ENCODE data around the gene RAB11FIP4. TPM values are rescaled to one million over a fixed set of nuclear protein-coding genes. Genes with fewer than 3 reads are reported as not detected.
A peak's percentile ranks its signal among the peaks of the same experiment; 100 is the strongest.

RAB11FIP4 gene
- total and polyA plus RNA-seq, 8 donors = 4.7 to 121 (median 11.7) TPM

GRCh38 chr17:31570231-31570630, 178.8 kb downstream of the RAB11FIP4 start:
- Histone ChIP-seq H3K4me3 (no peak overlapping the region), H3K27ac (peak overlapping the region; percentile 31 to 83 (median 79)), H3K4me1 (peaks cover 56 to 93% (median 73%) of the 10 kb centered on the region in 4 donors), H3K36me3 (no peaks in the 10 kb centered on the region), H3K27me3 (no peaks in the 10 kb centered on the region), H3K9me3 (no peaks in the 10 kb centered on the region)
- intact Hi-C loops (cut with DNase I; ENCODE audit: low total_unique reads) = no loop called here
- no peak for DNase-seq
- 82 to 92% (median 84%) methylated on average over 4 to 6 of the region's 6 CpGs for WGBS, 5 donors
- TF ChIP-seq POLR2AphosphoS5 (IDR thresholded peaks at IDR 0.05) (no peak), POLR2A (IDR thresholded peaks at IDR 0.05) (no peak), EP300 (IDR thresholded peaks at IDR 0.05) (no peak)

GRCh38 chr17:31570951-31571892, 179.7 kb downstream of the RAB11FIP4 start:
- Histone ChIP-seq H3K36me3 (no peaks in the 10 kb centered on the region), H3K4me3 (no peak overlapping the region), H3K27ac (peak overlapping the region; percentile 49 to 83 (median 79)), H3K4me1 (peaks cover 47 to 83% (median 64%) of the 10 kb centered on the region in 4 donors), H3K9me3 (no peaks in the 10 kb centered on the region), H3K27me3 (no peaks in the 10 kb centered on the region)
- intact Hi-C loops (cut with DNase I; ENCODE audit: low total_unique reads) = no loop called here
- DNase-seq = peak; percentile 74 to 76
- TF ChIP-seq EP300 (IDR thresholded peaks at IDR 0.05) (no peak), CTCF (IDR thresholded peaks at IDR 0.05) (no peak), POLR2AphosphoS5 (IDR thresholded peaks at IDR 0.05) (peak; percentile 20 to 37 (median 28)), POLR2A (IDR thresholded peaks at IDR 0.05) (no peak)
- 28 to 45% (median 39%) methylated on average over 12 to 14 of the region's 14 CpGs for WGBS, 5 donors

DNA sequence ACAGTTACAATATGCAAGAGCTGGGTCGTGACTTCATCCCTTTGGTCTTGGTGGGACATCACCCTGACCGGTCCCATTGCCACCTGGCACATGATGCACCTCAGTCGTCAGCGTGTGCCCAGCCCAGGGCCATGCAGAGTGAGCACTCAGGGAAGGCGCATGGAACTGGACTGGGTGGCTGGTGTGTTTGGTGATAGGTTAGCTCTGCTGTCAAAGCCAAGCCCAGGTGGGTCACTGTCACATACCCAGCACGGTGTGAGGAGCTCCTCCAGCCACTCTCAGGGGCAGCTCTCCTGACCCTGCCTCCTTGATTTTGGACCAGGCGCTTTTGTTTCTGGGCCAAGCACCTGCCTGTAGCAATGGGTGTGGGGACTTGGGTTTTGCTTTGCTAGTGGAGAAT, 180.9 kb downstream of the RAB11FIP4 start:
- 90 to 97% (median 94%) methylated on average over 7 of the region's 7 CpGs for whole genome bisulfite sequencing, 5 donors
- intact Hi-C loops (cut with DNase I; ENCODE audit: low total_unique reads) = no loop called here
- H3K27me3 ChIP-seq = no peaks in the 10 kb centered on the region
- no peak for TF ChIP-seq EP300 (IDR thresholded peaks at IDR 0.05)
- no peak for TF ChIP-seq CTCF (IDR thresholded peaks at IDR 0.05)
- TF ChIP-seq POLR2A (IDR thresholded peaks at IDR 0.05) = no peak
- TF ChIP-seq POLR2AphosphoS5 (IDR thresholded peaks at IDR 0.05) = no peak
- H3K27ac ChIP-seq = peak overlapping the region in 4 of 5 donors; percentile 75 to 83 (median 79)
- peaks cover 0 to under 1% (median 0%) of the 10 kb centered on the region in 4 donors for H3K36me3 ChIP-seq
- no peak overlapping the region for H3K4me3 ChIP-seq
- DNase-seq = no peak
- H3K9me3 ChIP-seq = no peaks in the 10 kb centered on the region
- peaks cover 45 to 72% (median 59%) of the 10 kb centered on the region in 4 donors for H3K4me1 ChIP-seq

- intact Hi-C loops (cut with DNase I; ENCODE audit: low total_unique reads) = no loop called here
- TF ChIP-seq POLR2A (IDR thresholded peaks at IDR 0.05) (no peak), POLR2AphosphoS5 (IDR thresholded peaks at IDR 0.05) (no peak), EP300 (IDR thresholded peaks at IDR 0.05) (no peak), CTCF (IDR thresholded peaks at IDR 0.05) (no peak)
- H3K4me1 ChIP-seq = peaks cover 45 to 69% (median 58%) of the 10 kb centered on the region in 4 donors
- WGBS, 5 donors = 44 to 71% (median 45%) methylated on average over 6 of the region's 6 CpGs
- no peak for DNase-seq
- no peaks in the 10 kb centered on the region for H3K9me3 ChIP-seq
- peak overlapping the region in 3 of 5 donors; percentile 14 to 79 (median 75) for H3K27ac ChIP-seq
- no peaks in the 10 kb centered on the region for H3K27me3 ChIP-seq
- peaks cover 0 to 8% (median 5%) of the 10 kb centered on the region in 4 donors for H3K36me3 ChIP-seq
- no peak overlapping the region for H3K4me3 ChIP-seq
Observed at GRCh38 chr17:31573047-31573446, 181.6 kb downstream of the RAB11FIP4 start.

All from stomach (tissue), 9 donors.